K562 (cell line): ENCODE data around the gene OGDH. TPM values are rescaled to one million over a fixed set of nuclear protein-coding genes. Genes with fewer than 3 reads are reported as not detected.
A peak's percentile ranks its signal among the peaks of the same experiment; 100 is the strongest.

Experiments
- ATAC-seq: fragments of 200-7000 bp; cut with Tn5 transposase; 3 replicates; pipeline ENCODE4 v1.9.1; 2020; ENCODE audit warnings: moderate library complexity
- BruUV-seq: library from RNA; stranded (reverse); fragments of 400-500 nt; replicated peaks from 2 replicates; lab custom pipeline; 2021; lab: Mats Ljungman, UMichigan
- CTCF ChIA-PET: fragments of 300-600 bp; formaldehyde crosslinking; extraction: SDS; loops from one replicate; lab custom pipeline; 2021; ENCODE audit warnings: low intra/inter-chr PET ratio; lab: Yijun Ruan, JAX
- POLR2A ChIA-PET: fragments of 300-600, 350-650 bp; sonication (Branson Sonifier 250); formaldehyde crosslinking; extraction: SDS; loops from one replicate; lab custom pipeline; 2021; ENCODE audit warnings: antibody characterized with exemption, inconsistent platforms; lab: Yijun Ruan, JAX
- DNase-seq, 4 experiments: peaks; one replicate each; pipeline versions ENCODE4 v3.0.0 to v3.0.0-alpha.2; 2011 to 2018; ENCODE audit warnings: low spot score in 3 of 4, mixed read lengths in 3 of 4; ENCODE audit errors: extremely low read depth in 1 of 4
- FAIRE-seq: peaks from 2 replicates; lab custom pipeline; 2011; peaks lifted over from hg19 to GRCh38; lab: Jason Lieb, UNC
- H2AFZ ChIP-seq: 2 replicates; pipeline ENCODE4 v1.6.0; 2011; ENCODE audit warnings: low read depth, low read length, control low read depth, inconsistent platforms
- H3K27ac ChIP-seq: fragments of 200-600 bp; 3 replicates; pipeline ENCODE4 v1.8.0; 2011; ENCODE audit warnings: low read depth, mild to moderate bottlenecking, control low read depth, inconsistent platforms, low read length, moderate library complexity, mixed read lengths; ENCODE audit errors: extremely low read depth
- H3K27me3 ChIP-seq, 2 experiments: fragments of 300-600 bp in 1 of 2; 2 replicates in 1 of 2; 3 replicates in 1 of 2; pipeline versions ENCODE4 v1.6.0 to v1.8.0; 2011; ENCODE audit warnings: inconsistent platforms in 2 of 2, low read length in 2 of 2, mild to moderate bottlenecking in 1 of 2, mixed read lengths in 1 of 2, moderate library complexity in 1 of 2; ENCODE audit not compliant: control insufficient read depth in 2 of 2, insufficient read depth in 2 of 2
- H3K36me3 ChIP-seq: fragments of 300-600 bp; 3 replicates; pipeline ENCODE4 v1.8.0; 2011; ENCODE audit warnings: mild to moderate bottlenecking, low read length, inconsistent platforms; ENCODE audit not compliant: control insufficient read depth, insufficient read depth
- H3K4me1 ChIP-seq, 2 experiments: fragments of 200-600 bp in 1 of 2; replicated peaks in 1 of 2; 2 replicates in 1 of 2; 3 replicates in 1 of 2; pipeline versions ENCODE4 v1.5.1 to v1.8.0; 2011; ENCODE audit warnings: inconsistent platforms in 2 of 2, low read length in 2 of 2, mild to moderate bottlenecking in 1 of 2, mixed read lengths in 1 of 2, moderate library complexity in 1 of 2; ENCODE audit not compliant: control insufficient read depth in 2 of 2, insufficient read depth in 2 of 2
- H3K4me2 ChIP-seq: 2 replicates; pipeline ENCODE4 v1.6.1; 2011; ENCODE audit warnings: low read length, control low read depth, inconsistent platforms, mixed read lengths; ENCODE audit not compliant: insufficient read depth
- H3K4me3 ChIP-seq: fragments of 200-600 bp; sonication (generic), shearing (Covaris generic); 2 replicates; pipeline ENCODE4 v1.5.1; 2016; ENCODE audit warnings: control low read depth, inconsistent platforms
- H3K79me2 ChIP-seq: fragments of 200-600 bp; 3 replicates; pipeline ENCODE4 v1.8.0; 2011; ENCODE audit warnings: low read length, inconsistent platforms; ENCODE audit not compliant: control insufficient read depth, insufficient read depth
- H3K9ac ChIP-seq, 2 experiments: 2 replicates each; pipeline versions ENCODE4 v1.6.0 to v1.6.1; 2011; ENCODE audit warnings: low read depth in 2 of 2, low read length in 2 of 2, control low read depth in 1 of 2, inconsistent platforms in 1 of 2, mild to moderate bottlenecking in 1 of 2, mixed read lengths in 1 of 2; ENCODE audit not compliant: insufficient read depth in 1 of 2
- H3K9me1 ChIP-seq: one replicate; pipeline ENCODE4 v1.6.0; 2011; ENCODE audit warnings: inconsistent platforms, mild to moderate bottlenecking, low read length, moderate library complexity; ENCODE audit not compliant: control insufficient read depth, insufficient read depth
- H3K9me3 ChIP-seq: replicated peaks from 2 replicates; pipeline ENCODE4 v1.5.1; 2011; ENCODE audit warnings: low read depth, low read length, inconsistent platforms; ENCODE audit not compliant: control insufficient read depth, insufficient read depth
- H4K20me1 ChIP-seq: replicated peaks from 2 replicates; pipeline ENCODE4 v1.6.1; 2011; ENCODE audit warnings: low read length, inconsistent platforms, mixed read lengths; ENCODE audit not compliant: control insufficient read depth, insufficient read depth
- GABPA ChIP-seq: fragments of 200-800 bp; sonication (Bioruptor generic); conservative IDR thresholded peaks from 2 replicates; pipeline ENCODE4 v1.6.1; 2016; ENCODE audit warnings: low read depth, missing genetic modification characterization, missing compliant biosample characterization
- GABPB1 ChIP-seq: sonication (generic); formaldehyde crosslinking; IDR thresholded peaks from 2 replicates; pipeline ENCODE4 v1.8.0; 2022; ENCODE audit warnings: mild to moderate bottlenecking, missing genetic modification reagents
- HDAC1 ChIP-seq, 2 experiments: fragments of 450-650 bp; IDR thresholded peaks; 2 replicates each; pipeline ENCODE4 v1.6.1; 2016 to 2017; ENCODE audit warnings: inconsistent platforms in 1 of 2, mild to moderate bottlenecking in 1 of 2, moderate library complexity in 1 of 2
- NR2C2 ChIP-seq, 2 experiments: fragments of 200-800 bp in 1 of 2; sonication (Bioruptor generic) in 1 of 2; sonication (generic) in 1 of 2; formaldehyde crosslinking in 1 of 2; IDR thresholded peaks; 2 replicates each; pipeline versions ENCODE4 v1.6.1 to v1.8.0; 2016 to 2022; ENCODE audit warnings: mild to moderate bottlenecking in 1 of 2, missing compliant biosample characterization in 1 of 2, missing genetic modification characterization in 1 of 2, missing genetic modification reagents in 1 of 2
- RBM17 ChIP-seq: fragments of 200-400 bp; formaldehyde crosslinking; IDR thresholded peaks from 2 replicates; pipeline ENCODE4 v1.6.1; 2017; ENCODE audit warnings: low read depth, mild to moderate bottlenecking, low read length, borderline replicate concordance
- SIN3B ChIP-seq: fragments of 450-650 bp; IDR thresholded peaks from 2 replicates; pipeline ENCODE4 v1.6.1; 2017; ENCODE audit warnings: low read depth, mild to moderate bottlenecking, moderate library complexity
- ZNF121 ChIP-seq: sonication (generic); formaldehyde crosslinking; conservative IDR thresholded peaks from 2 replicates; pipeline ENCODE4 v1.8.0; 2022; ENCODE audit warnings: missing genetic modification reagents
- WGBS: fragments of 100-300 bp; shearing (Covaris generic); methylation state at CpG from one replicate; pipeline ENCODE4 v1.1.6; 2016; ENCODE audit warnings: low coverage, mixed read lengths; ENCODE audit not compliant: insufficient coverage; ENCODE audit errors: missing lambda C conversion rate; 5-methylcytosine and 5-hydroxymethylcytosine counted together
- in situ Hi-C: fragments of 300-500 bp; cut with MboI; formaldehyde crosslinking; loops from 4 replicates; pipeline ENCODE4 v1.15.0; 2018; ENCODE audit warnings: inconsistent platforms, mixed read lengths
- intact Hi-C: fragments of 100-400 bp; cut with micrococcal nuclease; formaldehyde crosslinking; loops from 2 replicates; pipeline ENCODE4 v1.14.2; 2022
- polyA plus RNA-seq, 8 experiments: library from polyadenylated mRNA; depleted of rRNA in 4 of 8; stranded (reverse) in 5 of 8; unstranded in 3 of 8; fragments of >200 nt; fragmentation: Nextera tagmentation in 2 of 8; fragmentation: Illumina TruSeq in 1 of 8; extraction: Ambion mirVana in 2 of 8; extraction: Trizol in 1 of 8; gene quantifications; 2 replicates each; pipeline versions ENCODE4 v1.2.1 to v1.2.3, GENCODE V29; 2011 to 2014; ENCODE audit warnings: inconsistent platforms in 1 of 8, missing spikeins in 1 of 8
- total RNA-seq, 7 experiments: library from RNA; depleted of rRNA in 6 of 7; stranded (reverse); fragments of >200 nt in 6 of 7; fragmentation: Illumina TruSeq in 2 of 7; extraction: Trizol in 2 of 7; gene quantifications; 2 replicates each; pipeline versions ENCODE4 v1.2.1 to v1.2.3, GENCODE V29; 2011 to 2021; ENCODE audit warnings: low replicate concordance in 1 of 7
- TF ChIP-seq, protein P1 (sequence below), 3 experiments: IDR thresholded peaks in 2 of 3; conservative IDR thresholded peaks in 1 of 3; 2 replicates each; pipeline ENCODE4 v1.5.1; 2011 to 2012; ENCODE audit warnings: low read length in 3 of 3, mild to moderate bottlenecking in 3 of 3, control low read depth in 2 of 3, improper control_type of control experiment in 1 of 3, inconsistent platforms in 1 of 3, low read depth in 1 of 3, mixed read lengths in 1 of 3, moderate library complexity in 1 of 3; ENCODE audit not compliant: insufficient read depth in 2 of 3
- TF ChIP-seq, protein P2 (sequence below): fragments of 450-650 bp; IDR thresholded peaks from one replicate; pipeline ENCODE4 v1.6.1; 2018; ENCODE audit warnings: mild to moderate bottlenecking, moderate library complexity; ENCODE audit not compliant: partially characterized antibody

The OGDH gene
- total and polyA plus RNA-seq, 9 of the 15 experiments (the other 6 are each of a cell fraction or from before 2014, with no cell fraction given), result 3.1 to 80.3 (median 23.5) TPM

DNA sequence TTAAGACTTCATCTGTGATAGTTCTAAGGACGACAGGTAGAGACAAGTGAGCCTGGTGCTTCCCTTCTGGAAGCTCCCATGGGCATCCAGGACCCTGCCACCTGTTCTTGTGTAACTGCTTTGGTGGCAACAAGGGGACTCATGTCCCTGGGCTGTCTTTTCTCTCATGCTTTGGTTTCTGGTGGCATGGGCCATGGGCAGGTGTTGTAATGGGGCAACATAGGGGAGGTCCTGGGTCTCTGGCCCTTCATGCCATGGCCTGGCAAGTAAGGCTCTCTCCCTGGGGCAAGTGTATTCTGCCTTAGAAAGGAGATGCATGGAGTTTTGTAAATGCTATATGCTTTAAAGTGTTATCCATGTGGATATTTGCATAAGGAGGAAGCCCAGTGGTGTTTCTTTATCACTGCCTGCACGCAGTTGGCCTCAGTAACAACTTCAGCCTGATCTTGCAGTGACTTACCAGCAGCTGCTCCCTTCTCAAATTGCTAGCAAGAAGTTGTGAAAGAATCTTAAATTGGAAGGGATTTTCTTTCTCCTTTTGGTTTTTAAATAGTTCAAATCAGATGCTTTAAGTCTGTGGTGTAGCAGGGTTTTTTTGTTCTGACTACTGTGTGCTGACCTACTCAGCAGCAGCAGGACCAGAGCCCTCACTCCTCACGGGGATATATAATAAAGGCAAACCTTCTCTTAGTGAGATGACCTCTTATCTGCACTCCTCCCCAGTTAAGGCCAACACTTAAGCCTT lies 39.9 kb downstream of the OGDH start:
- POLR2A ChIA-PET, result interaction anchor here (0.7 to 1.6 kb wide), 3 partner anchors 11 to 40 kb away, joined by 3 to 7 read pairs (median 4); partner anchors contain the start of gene OGDH
- FAIRE-seq, result no peak
- DNase-seq, result no peak
- H3K9me1 ChIP-seq, result no peaks in the 10 kb centered on the region
- ATAC-seq, result no peak
- H3K27me3 ChIP-seq, result no peaks in the 10 kb centered on the region
- no peak overlapping the region for H3K27ac ChIP-seq
- H3K36me3 ChIP-seq, result peaks cover 76% of the 10 kb centered on the region
- BruUV-seq, result no TSS peak
- H3K4me3 ChIP-seq, result no peak overlapping the region
- H2AFZ ChIP-seq, result no peak overlapping the region
- intact Hi-C loops, result no loop called here
- H3K4me1 ChIP-seq, result no peaks in the 10 kb centered on the region
- TF ChIP-seq HDAC1 (IDR thresholded peaks at IDR 0.05), result no peak
- TF ChIP-seq, all 486 proteins: peak for 0
- Histone ChIP-seq H3K9me3 (no peaks in the 10 kb centered on the region), H4K20me1 (no peaks in the 10 kb centered on the region), H3K9ac (no peak overlapping the region), H3K4me2 (no peak overlapping the region), H3K79me2 (0 out of 3 replicates have a peak, but pooled peaks cover 2% of the 10 kb centered on the region)
- WGBS, result 74% methylated on average over 3 of the region's 3 CpGs
- in situ Hi-C loops, result no loop called here
- CTCF ChIA-PET, result no interaction called here

DNA sequence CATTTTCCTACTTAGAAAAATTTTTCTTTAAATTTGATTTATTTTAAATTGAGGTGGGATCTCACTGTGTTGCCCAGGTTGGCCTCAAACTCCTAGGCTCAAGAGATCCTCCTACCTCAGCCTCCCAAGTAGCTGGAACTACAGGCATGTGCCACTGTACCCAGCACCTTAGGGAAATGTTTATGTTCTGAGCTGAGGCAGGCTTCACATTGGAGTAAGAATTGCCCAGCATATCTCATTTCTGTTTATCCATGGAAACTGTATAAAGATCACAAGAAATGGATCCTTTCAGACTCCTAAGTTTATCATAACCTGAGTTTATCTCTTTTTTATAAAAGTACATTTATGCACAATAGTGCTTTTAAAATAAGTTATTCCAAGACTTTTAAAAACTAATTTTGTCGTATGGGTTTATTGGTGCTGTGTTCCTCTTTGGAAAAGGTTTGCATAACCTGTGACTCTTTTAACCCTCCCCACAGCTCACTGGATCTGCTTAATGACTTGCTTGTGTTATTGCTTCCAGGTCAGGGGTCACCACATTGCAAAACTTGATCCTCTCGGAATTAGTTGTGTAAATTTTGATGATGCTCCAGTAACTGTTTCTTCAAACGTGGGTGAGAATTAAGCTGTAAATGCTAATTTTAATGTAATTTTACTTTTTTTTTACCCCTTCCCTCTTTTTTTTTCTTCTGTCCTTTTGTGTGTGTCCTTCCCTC lies 40.7 kb downstream of the OGDH start:
- no peaks in the 10 kb centered on the region for H3K4me1 ChIP-seq
- CTCF ChIA-PET, result no interaction called here
- POLR2A ChIA-PET, result interaction anchor here (1.6 kb wide), 1 partner anchor 11 kb away, joined by 7 read pairs; no protein-coding TSS in a partner anchor
- H3K27ac ChIP-seq, result no peak overlapping the region
- intact Hi-C loops, result no loop called here
- no peaks in the 10 kb centered on the region for H3K9me1 ChIP-seq
- in situ Hi-C loops, result no loop called here
- H3K27me3 ChIP-seq, result no peaks in the 10 kb centered on the region
- peaks cover 69% of the 10 kb centered on the region for H3K36me3 ChIP-seq
- ATAC-seq (no peak), DNase-seq (no peak), FAIRE-seq (no peak)
- no TSS peak for BruUV-seq
- H3K9me3 ChIP-seq, result no peaks in the 10 kb centered on the region
- H4K20me1 ChIP-seq, result no peaks in the 10 kb centered on the region
- H3K79me2 ChIP-seq, result 0 out of 3 replicates have a peak, but pooled peaks cover 2% of the 10 kb centered on the region
- no peak overlapping the region for H3K4me2 ChIP-seq
- no peak overlapping the region for H2AFZ ChIP-seq
- 84% methylated on average over 3 of the region's 3 CpGs for WGBS
- H3K4me3 ChIP-seq, result no peak overlapping the region
- no peak overlapping the region for H3K9ac ChIP-seq
- TF ChIP-seq, protein P1, sequence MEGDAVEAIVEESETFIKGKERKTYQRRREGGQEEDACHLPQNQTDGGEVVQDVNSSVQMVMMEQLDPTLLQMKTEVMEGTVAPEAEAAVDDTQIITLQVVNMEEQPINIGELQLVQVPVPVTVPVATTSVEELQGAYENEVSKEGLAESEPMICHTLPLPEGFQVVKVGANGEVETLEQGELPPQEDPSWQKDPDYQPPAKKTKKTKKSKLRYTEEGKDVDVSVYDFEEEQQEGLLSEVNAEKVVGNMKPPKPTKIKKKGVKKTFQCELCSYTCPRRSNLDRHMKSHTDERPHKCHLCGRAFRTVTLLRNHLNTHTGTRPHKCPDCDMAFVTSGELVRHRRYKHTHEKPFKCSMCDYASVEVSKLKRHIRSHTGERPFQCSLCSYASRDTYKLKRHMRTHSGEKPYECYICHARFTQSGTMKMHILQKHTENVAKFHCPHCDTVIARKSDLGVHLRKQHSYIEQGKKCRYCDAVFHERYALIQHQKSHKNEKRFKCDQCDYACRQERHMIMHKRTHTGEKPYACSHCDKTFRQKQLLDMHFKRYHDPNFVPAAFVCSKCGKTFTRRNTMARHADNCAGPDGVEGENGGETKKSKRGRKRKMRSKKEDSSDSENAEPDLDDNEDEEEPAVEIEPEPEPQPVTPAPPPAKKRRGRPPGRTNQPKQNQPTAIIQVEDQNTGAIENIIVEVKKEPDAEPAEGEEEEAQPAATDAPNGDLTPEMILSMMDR (IDR thresholded peaks at IDR 0.05 in 2 of 3, conservative IDR thresholded peaks at IDR 0.05 in 1 of 3; ENCODE audit: insufficient read depth in 2 of 3, low read depth in 1 of 3, low read length in 3 of 3), result no peak
- TF ChIP-seq SIN3B, result no peak
- peak; percentile 71; the same call in 1 of the 2 replicates for TF ChIP-seq NR2C2 (CRISPR knock-in tag; IDR thresholded peaks at IDR 0.05)
- peak; percentile 71 for TF ChIP-seq NR2C2 (tag; IDR thresholded peaks at IDR 0.05)
- TF ChIP-seq GABPB1 (CRISPR knock-in tag), result 0 out of 2 replicates have a peak, but pooled peaks have one; percentile 37
- TF ChIP-seq GABPA (tag), result peak; percentile 33; the same call in 1 of the 2 replicates
- TF ChIP-seq RBM17, result no peak
- TF ChIP-seq, protein P2, sequence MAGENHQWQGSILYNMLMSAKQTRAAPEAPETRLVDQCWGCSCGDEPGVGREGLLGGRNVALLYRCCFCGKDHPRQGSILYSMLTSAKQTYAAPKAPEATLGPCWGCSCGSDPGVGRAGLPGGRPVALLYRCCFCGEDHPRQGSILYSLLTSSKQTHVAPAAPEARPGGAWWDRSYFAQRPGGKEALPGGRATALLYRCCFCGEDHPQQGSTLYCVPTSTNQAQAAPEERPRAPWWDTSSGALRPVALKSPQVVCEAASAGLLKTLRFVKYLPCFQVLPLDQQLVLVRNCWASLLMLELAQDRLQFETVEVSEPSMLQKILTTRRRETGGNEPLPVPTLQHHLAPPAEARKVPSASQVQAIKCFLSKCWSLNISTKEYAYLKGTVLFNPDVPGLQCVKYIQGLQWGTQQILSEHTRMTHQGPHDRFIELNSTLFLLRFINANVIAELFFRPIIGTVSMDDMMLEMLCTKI, result no peak
- peak; percentile 62 for TF ChIP-seq ZNF121 (CRISPR knock-in tag)
